Memory B cell (primary cell): Measurements from ENCODE around the gene PANX2.
A peak's percentile ranks its signal among the peaks of the same experiment; 100 is the strongest.
"Not testable (repeated sequence)": the region's sequence is repeated elsewhere in the genome, so short reads cannot be mapped to it uniquely, and the experiment has no call there.

Experiments used
- ATAC-seq: fragments of 150-1000 bp; cut with Tn5 transposase; 2 replicates; pipeline ENCODE4 v1.10.0; 2021; ENCODE audit warnings: low read depth, mild to moderate bottlenecking, moderate library complexity
- DNase-seq, 2 donors: peaks; one replicate each; pipeline ENCODE4 v3.0.0; 2022; ENCODE audit warnings: low spot score in 2 of 2
- H3K27ac Mint-ChIP-seq: one replicate; pipeline ENCODE4 v1.8.0; 2022; ENCODE audit warnings: mild to moderate bottlenecking, moderate library complexity, mixed read lengths
- H3K27me3 Mint-ChIP-seq: one replicate; pipeline ENCODE4 v1.8.0; 2022; ENCODE audit warnings: mixed read lengths
- H3K36me3 Mint-ChIP-seq: one replicate; pipeline ENCODE4 v1.8.0; 2022; ENCODE audit warnings: mild to moderate bottlenecking, mixed read lengths
- H3K4me1 Mint-ChIP-seq: one replicate; pipeline ENCODE4 v1.8.0; 2022; ENCODE audit warnings: mixed read lengths
- H3K4me3 Mint-ChIP-seq: one replicate; pipeline ENCODE4 v1.8.0; 2022; ENCODE audit warnings: mild to moderate bottlenecking, moderate library complexity, mixed read lengths
- H3K9me3 Mint-ChIP-seq: one replicate; pipeline ENCODE4 v1.8.0; 2022; ENCODE audit warnings: mixed read lengths

Gene PANX2

GRCh38 chr22:50153756-50154140 lies 16.8 kb upstream of the PANX2 start:
- ATAC-seq (no peak), DNase-seq (no peak)
- H3K36me3 Mint-ChIP-seq, result no peaks in the 10 kb centered on the region
- no peak overlapping the region for H3K4me3 Mint-ChIP-seq
- H3K27ac Mint-ChIP-seq, result no peak overlapping the region
- peaks cover 3% of the 10 kb centered on the region for H3K4me1 Mint-ChIP-seq
- H3K27me3 Mint-ChIP-seq, result peaks cover 5% of the 10 kb centered on the region
- H3K9me3 Mint-ChIP-seq, result no peaks in the 10 kb centered on the region

- DNase-seq (no peak), ATAC-seq (no peak)
- Mint-ChIP-seq H3K9me3 (no peaks in the 10 kb centered on the region), H3K4me3 (no peak overlapping the region), H3K36me3 (no peaks in the 10 kb centered on the region), H3K27ac (no peak overlapping the region), H3K4me1 (no peaks in the 10 kb centered on the region), H3K27me3 (peaks cover 11% of the 10 kb centered on the region)
Measured at GRCh38 chr22:50157709-50158375, 12.7 kb upstream of the PANX2 start.

- ATAC-seq, result no peak
- no peaks in the 10 kb centered on the region for H3K9me3 Mint-ChIP-seq
- H3K27me3 Mint-ChIP-seq, result peaks cover 16% of the 10 kb centered on the region
- DNase-seq, result no peak
- no peaks in the 10 kb centered on the region for H3K36me3 Mint-ChIP-seq
- H3K27ac Mint-ChIP-seq, result no peak overlapping the region
- no peak overlapping the region for H3K4me3 Mint-ChIP-seq
- H3K4me1 Mint-ChIP-seq, result no peaks in the 10 kb centered on the region
Measured at GRCh38 chr22:50160947-50161346, 9.6 kb upstream of the PANX2 start.

GRCh38 chr22:50161508-50162390 lies 8.8 kb upstream of the PANX2 start:
- no peaks in the 10 kb centered on the region for H3K36me3 Mint-ChIP-seq
- peaks cover 16% of the 10 kb centered on the region for H3K27me3 Mint-ChIP-seq
- no peaks in the 10 kb centered on the region for H3K4me1 Mint-ChIP-seq
- H3K4me3 Mint-ChIP-seq, result no peak overlapping the region
- ATAC-seq (no peak), DNase-seq (peak in 1 of 2 donors; percentile 9)
- H3K27ac Mint-ChIP-seq, result no peak overlapping the region
- no peaks in the 10 kb centered on the region for H3K9me3 Mint-ChIP-seq

DNA sequence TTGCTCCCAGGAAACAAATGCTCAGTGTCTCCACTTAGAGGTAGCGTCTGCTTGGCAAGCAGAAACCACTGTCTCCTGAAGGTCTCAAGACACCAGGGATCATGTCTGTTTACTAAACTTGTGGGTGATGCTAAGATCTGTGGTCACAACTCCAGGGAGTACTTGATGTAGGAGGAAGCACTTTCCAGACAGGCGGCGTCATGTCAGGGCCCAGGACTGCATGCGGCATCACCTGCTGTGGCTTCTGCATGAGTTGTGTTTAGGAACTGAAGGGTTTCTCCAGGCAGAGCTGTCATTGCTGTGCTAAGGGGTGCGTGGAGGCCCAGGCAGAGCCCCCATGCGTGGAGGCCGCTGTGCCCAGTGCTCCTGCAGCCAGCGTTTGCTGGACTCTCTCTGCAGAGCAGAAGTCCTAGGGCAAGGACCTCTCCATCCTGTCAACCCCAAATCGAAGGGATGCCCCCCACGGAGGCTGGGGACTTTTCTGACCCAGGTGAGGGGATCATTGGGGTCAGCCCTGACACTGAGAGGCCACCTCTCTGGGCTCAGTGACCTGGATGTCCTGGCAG lies 8.1 kb upstream of the PANX2 start:
- no peaks in the 10 kb centered on the region for H3K9me3 Mint-ChIP-seq
- no peaks in the 10 kb centered on the region for H3K4me1 Mint-ChIP-seq
- no peak overlapping the region for H3K27ac Mint-ChIP-seq
- DNase-seq (no peak), ATAC-seq (no peak)
- no peaks in the 10 kb centered on the region for H3K36me3 Mint-ChIP-seq
- no peak overlapping the region for H3K4me3 Mint-ChIP-seq
- H3K27me3 Mint-ChIP-seq, result peaks cover 17% of the 10 kb centered on the region

DNA sequence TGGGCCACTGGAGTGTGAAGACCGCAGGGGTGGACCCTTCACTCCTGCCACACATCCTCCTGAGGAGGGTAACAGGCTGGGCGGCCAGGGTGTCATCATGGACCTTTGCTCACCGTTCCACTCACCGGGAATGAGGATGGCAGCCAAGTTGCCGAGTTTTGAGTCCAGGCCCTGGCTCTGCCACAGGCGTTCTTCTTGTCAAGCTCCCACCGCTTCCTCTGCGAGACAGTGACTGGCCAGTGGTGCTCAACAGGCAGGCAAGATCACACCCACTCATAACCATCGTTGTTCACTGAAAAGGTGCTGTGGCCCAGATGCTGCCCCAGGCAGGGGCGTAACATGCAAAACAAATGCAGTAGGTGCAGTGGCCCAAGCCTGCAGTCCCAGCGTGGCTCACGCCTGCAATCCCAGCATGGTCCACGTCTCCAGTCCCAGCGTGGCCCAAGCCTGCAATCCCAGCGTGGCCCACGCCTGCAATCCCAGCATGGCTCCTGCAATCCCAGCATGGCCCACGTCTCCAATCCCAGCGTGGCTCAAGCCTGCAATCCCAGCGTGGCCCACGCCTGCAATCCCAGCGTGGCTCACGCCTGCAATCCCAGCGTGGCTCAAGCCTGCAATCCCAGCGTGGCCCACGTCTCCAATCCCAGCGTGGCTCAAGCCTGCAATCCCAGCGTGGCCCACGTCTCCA lies 5.0 kb upstream of the PANX2 start:
- DNase-seq (no peak), ATAC-seq (no peak)
- Mint-ChIP-seq H3K27me3 (peaks cover 32% of the 10 kb centered on the region), H3K9me3 (no peaks in the 10 kb centered on the region), H3K4me3 (no peak overlapping the region), H3K36me3 (no peaks in the 10 kb centered on the region), H3K4me1 (peaks cover 8% of the 10 kb centered on the region), H3K27ac (no peak overlapping the region)

- Mint-ChIP-seq H3K27me3 (peaks cover 27% of the 10 kb centered on the region), H3K4me3 (no peak overlapping the region), H3K36me3 (no peaks in the 10 kb centered on the region), H3K4me1 (peaks cover 11% of the 10 kb centered on the region), H3K27ac (no peak overlapping the region), H3K9me3 (no peaks in the 10 kb centered on the region)
- ATAC-seq, result no peak
- no peak for DNase-seq
Measured at GRCh38 chr22:50167689-50168489, 2.6 kb upstream of the PANX2 start.

DNA sequence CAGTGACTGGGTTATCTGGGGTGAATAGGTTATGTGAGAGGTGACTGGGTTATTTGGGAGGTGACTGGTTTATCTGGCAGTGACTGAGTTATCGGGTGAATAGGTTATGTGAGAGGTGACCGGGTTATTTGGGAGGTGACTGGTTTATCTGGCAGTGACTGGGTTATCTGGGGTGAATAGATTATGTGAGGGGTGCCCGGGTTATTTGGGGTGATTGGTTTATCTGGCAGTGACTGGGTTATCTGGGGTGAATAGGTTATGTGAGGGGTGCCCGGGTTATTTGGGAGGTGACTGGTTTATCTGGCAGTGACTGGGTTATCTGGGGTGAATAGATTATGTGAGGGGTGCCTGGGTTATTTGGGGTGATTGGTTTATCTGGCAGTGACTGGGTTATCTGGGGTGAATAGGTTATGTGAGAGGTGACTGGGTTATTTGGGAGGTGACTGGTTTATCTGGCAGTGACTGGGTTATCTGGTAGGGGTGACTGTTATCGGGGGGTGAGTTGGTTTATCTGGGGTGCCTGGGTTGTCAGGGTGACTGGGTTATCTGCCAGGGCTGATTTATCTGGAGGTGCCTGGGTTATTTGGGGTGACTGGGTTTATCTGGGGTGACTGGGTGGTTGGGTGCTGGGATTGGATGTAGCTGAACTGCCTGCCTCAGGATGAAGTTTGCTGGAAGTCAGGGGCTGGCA lies 1.9 kb upstream of the PANX2 start:
- not testable (repeated sequence) for H3K36me3 Mint-ChIP-seq, H3K9me3 Mint-ChIP-seq, ATAC-seq, DNase-seq
- Mint-ChIP-seq H3K4me3 (peak overlapping the region; percentile 82), H3K4me1 (peaks cover 11% of the 10 kb centered on the region), H3K27me3 (peaks cover 26% of the 10 kb centered on the region), H3K27ac (peak overlapping the region; percentile 82)

DNA sequence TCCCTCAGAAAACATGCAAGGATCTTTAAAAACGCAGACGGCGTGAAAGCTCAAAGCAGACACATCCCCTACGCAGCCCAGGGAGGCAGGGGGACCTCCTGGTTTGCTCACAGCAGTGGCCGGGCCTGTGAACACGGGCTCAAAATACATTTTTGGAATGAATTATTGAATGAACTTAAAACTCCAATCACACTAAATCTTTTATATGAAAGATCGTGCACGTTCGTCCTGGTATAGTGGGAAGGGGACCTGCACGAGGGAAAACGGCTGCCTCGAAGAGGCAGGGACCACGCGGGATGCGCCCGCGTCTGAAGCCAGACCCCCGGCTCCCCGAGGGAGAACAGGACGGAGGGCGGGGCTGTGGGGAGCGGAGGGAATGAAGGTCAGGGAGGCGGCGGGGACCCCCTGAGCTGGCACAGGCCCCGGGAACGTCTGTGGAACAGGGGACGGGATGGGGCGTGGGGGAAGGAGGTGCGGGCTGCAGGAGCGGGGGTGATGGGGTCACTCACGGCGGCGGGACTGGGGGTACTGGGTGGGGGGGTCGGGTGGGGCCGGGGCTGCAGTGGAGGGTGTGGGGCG lies 1.3 kb upstream of the PANX2 start:
- Mint-ChIP-seq H3K9me3 (no peaks in the 10 kb centered on the region), H3K27me3 (peaks cover 23% of the 10 kb centered on the region), H3K27ac (peak overlapping the region; percentile 82), H3K36me3 (no peaks in the 10 kb centered on the region), H3K4me3 (peak overlapping the region; percentile 82), H3K4me1 (peaks cover 11% of the 10 kb centered on the region)
- ATAC-seq (no peak), DNase-seq (no peak)

GRCh38 chr22:50169774-50170341 lies 673 bp upstream of the PANX2 start:
- H3K4me3 Mint-ChIP-seq, result no peak overlapping the region
- H3K4me1 Mint-ChIP-seq, result peaks cover 11% of the 10 kb centered on the region
- H3K27me3 Mint-ChIP-seq, result peaks cover 22% of the 10 kb centered on the region
- H3K9me3 Mint-ChIP-seq, result no peaks in the 10 kb centered on the region
- H3K36me3 Mint-ChIP-seq, result no peaks in the 10 kb centered on the region
- no peak overlapping the region for H3K27ac Mint-ChIP-seq
- no peak for DNase-seq
- ATAC-seq, result peak; percentile 31

DNA sequence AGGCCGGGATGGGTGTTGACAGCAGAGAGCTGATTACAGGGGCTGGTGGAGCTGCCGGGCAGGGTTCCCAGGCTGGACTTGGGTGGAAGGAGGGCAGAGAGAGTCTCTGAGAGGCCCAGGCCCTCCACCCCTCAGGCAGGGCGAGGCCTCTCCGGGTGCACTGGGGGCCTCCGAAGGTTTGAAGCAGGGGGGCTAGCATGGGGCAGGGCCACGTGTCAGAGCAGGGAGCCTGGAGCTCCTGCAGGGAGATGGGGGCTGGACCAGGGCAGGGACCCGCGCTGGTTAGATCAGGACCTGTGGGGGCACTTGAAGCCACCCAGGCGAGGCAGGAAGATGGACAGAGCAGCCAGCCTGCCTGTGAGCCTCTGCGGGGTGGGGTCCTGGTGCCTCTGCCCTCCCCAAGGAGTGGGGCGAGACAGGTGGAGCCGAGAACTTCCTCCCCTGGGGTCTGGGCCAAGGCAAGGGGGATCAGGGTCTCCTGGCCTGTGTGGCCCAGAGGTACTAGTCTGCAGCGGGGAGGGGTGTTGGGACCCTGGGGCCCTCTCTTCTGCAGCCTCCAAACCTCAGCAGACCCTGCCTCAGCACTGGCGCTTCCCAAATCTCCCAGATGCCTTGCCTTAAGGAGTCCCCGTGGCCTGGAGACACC lies 911 bp downstream of the PANX2 start:
- Mint-ChIP-seq H3K9me3 (no peaks in the 10 kb centered on the region), H3K27ac (no peak overlapping the region), H3K4me3 (peak overlapping the region; percentile 68), H3K36me3 (no peaks in the 10 kb centered on the region), H3K27me3 (peaks cover 20% of the 10 kb centered on the region), H3K4me1 (peaks cover 19% of the 10 kb centered on the region)
- DNase-seq (no peak), ATAC-seq (no peak)

GRCh38 chr22:50171965-50172421 lies 1.5 kb downstream of the PANX2 start:
- Mint-ChIP-seq H3K4me3 (no peak overlapping the region), H3K36me3 (no peaks in the 10 kb centered on the region), H3K27ac (no peak overlapping the region), H3K4me1 (peaks cover 19% of the 10 kb centered on the region), H3K9me3 (no peaks in the 10 kb centered on the region), H3K27me3 (peaks cover 20% of the 10 kb centered on the region)
- DNase-seq (no peak), ATAC-seq (no peak)
